Fibroblast of pulmonary artery (primary cell): ENCODE measurements around the gene ORC5.

Source experiments
- DNase-seq: peaks from one replicate; pipeline ENCODE4 v3.0.0-alpha.2; 2010; ENCODE audit warnings: low read depth
- H3K4me3 ChIP-seq: replicated peaks from 2 replicates; pipeline ENCODE4 v1.5.1; 2011; ENCODE audit warnings: low read depth, mild to moderate bottlenecking, control low read depth, low read length, moderate library complexity
- CTCF ChIP-seq: IDR thresholded peaks from 2 replicates; pipeline ENCODE4 v1.5.1; 2011; ENCODE audit warnings: mild to moderate bottlenecking, control low read depth, low read length, inconsistent platforms; ENCODE audit errors: missing control alignments

Gene ORC5

GRCh38 chr7:104174798-104175197 is 33.0 kb downstream of the ORC5 start:
- TF ChIP-seq CTCF = no peak
- DNase-seq = no peak
- no peak overlapping the region for H3K4me3 ChIP-seq

GRCh38 chr7:104162081-104162480 is 45.7 kb downstream of the ORC5 start:
- TF ChIP-seq CTCF = no peak
- no peak for DNase-seq
- no peak overlapping the region for H3K4me3 ChIP-seq

GRCh38 chr7:104161244-104161643 is 46.6 kb downstream of the ORC5 start:
- TF ChIP-seq CTCF = no peak
- DNase-seq = no peak
- H3K4me3 ChIP-seq = no peak overlapping the region

- DNase-seq = peak; percentile 56
- no peak overlapping the region for H3K4me3 ChIP-seq
- TF ChIP-seq CTCF = peak; percentile 35
Measured at GRCh38 chr7:104160375-104160774, 47.4 kb downstream of the ORC5 start.

GRCh38 chr7:104156842-104157277 is 51.0 kb downstream of the ORC5 start:
- peak; percentile 59 for DNase-seq
- TF ChIP-seq CTCF = peak; percentile 77
- H3K4me3 ChIP-seq = no peak overlapping the region

GRCh38 chr7:104153287-104153686 is 54.5 kb downstream of the ORC5 start:
- DNase-seq = no peak
- no peak overlapping the region for H3K4me3 ChIP-seq
- TF ChIP-seq CTCF = no peak

GRCh38 chr7:104152468-104152867 is 55.3 kb downstream of the ORC5 start:
- no peak for TF ChIP-seq CTCF
- no peak overlapping the region for H3K4me3 ChIP-seq
- DNase-seq = no peak
